Adrenal gland (tissue), 12 donors: ENCODE data around the gene FOXN3. TPM values are rescaled to one million over a fixed set of nuclear protein-coding genes. Genes with fewer than 3 reads are reported as not detected.

Experiments
- DNase-seq, 7 donors: peaks; one replicate each; pipeline ENCODE4 v3.0.0-alpha.2; 2019 to 2020
- H3K27ac ChIP-seq, 5 donors: fragments of 200-600 bp; sonication (generic) in 4 of 5; 1 replicate in 3 of 5; 2 replicates in 2 of 5; pipeline versions ENCODE4 v1.5.1 to v1.8.0; 2016 to 2020; ENCODE audit warnings: mild to moderate bottlenecking in 1 of 5
- H3K27me3 ChIP-seq: fragments of 200-600 bp; 2 replicates; pipeline ENCODE4 v1.8.0; 2021
- H3K36me3 ChIP-seq, 2 donors: fragments of 200-600 bp; replicated peaks in 1 of 2; 1 replicate in 1 of 2; 2 replicates in 1 of 2; pipeline versions ENCODE4 v1.5.1 to v1.8.0; 2018 to 2022
- H3K4me1 ChIP-seq, 2 donors: fragments of 200-600 bp; replicated peaks in 1 of 2; 1 replicate in 1 of 2; 2 replicates in 1 of 2; pipeline versions ENCODE4 v1.5.1 to v1.8.0; 2018 to 2021
- H3K4me3 ChIP-seq, 4 donors: fragments of 200-600 bp; sonication (generic) in 3 of 4; one replicate each; pipeline ENCODE4 v1.5.1; 2016 to 2018
- H3K9me3 ChIP-seq, 3 donors: fragments of 200-600 bp; sonication (generic) in 1 of 3; replicated peaks in 1 of 3; 1 replicate in 2 of 3; 2 replicates in 1 of 3; pipeline versions ENCODE4 v1.5.1 to v1.8.0; 2016 to 2021
- POLR2A ChIP-seq, 2 donors: fragments of 450-650 bp; IDR thresholded peaks; one replicate each; pipeline ENCODE4 v1.6.1; 2017; ENCODE audit warnings: antibody characterized with exemption in 2 of 2, mild to moderate bottlenecking in 2 of 2, moderate library complexity in 1 of 2
- WGBS, 4 donors: extraction: QIAGEN DNeasy Blood & Tissue Kit in 2 of 4; methylation state at CpG; one replicate each; pipeline versions ENCODE4 v1.1.5 to v1.1.7; 2013 to 2017; 5-methylcytosine and 5-hydroxymethylcytosine counted together
- intact Hi-C, 2 donors: fragments of 100-400 bp; cut with DNase I; formaldehyde crosslinking; loops; one replicate each; pipeline versions ENCODE4 v1.14.1 to v1.15.0; 2022 to 2023
- polyA plus RNA-seq, 3 donors: library from polyadenylated mRNA; stranded (reverse); fragments of 200-250 nt in 2 of 3; fragments of 350-450 nt in 1 of 3; fragmentation: Illumina TruSeq in 1 of 3; extraction: RNeasy Lipid Tissue Mini Kit (QIAGEN cat#74804) in 1 of 3; gene quantifications; one replicate each; pipeline ENCODE4 v1.2.3, GENCODE V29; 2013 to 2014
- total RNA-seq, 9 donors: library from RNA; depleted of rRNA in 4 of 9; stranded (reverse); fragments of >200 nt in 4 of 9; fragments of 120-200 nt in 1 of 9; fragmentation: NEBNext Ultra II Directional in 1 of 9; extraction: Animal tissue kit (Norgen Biotek cat#: 25700) in 1 of 9; gene quantifications; one replicate each; pipeline versions ENCODE4 v1.1.0 to v1.2.4, GENCODE V29; 2013 to 2023
- TF ChIP-seq, protein P1 (sequence below), 6 experiments: fragments of 450-650 bp in 4 of 6; fragments of 200-600 bp in 2 of 6; sonication (generic) in 1 of 6; IDR thresholded peaks; 1 replicate in 5 of 6; 2 replicates in 1 of 6; pipeline versions ENCODE4 v1.5.1 to v1.8.0; 2016 to 2021; ENCODE audit warnings: antibody characterized with exemption in 6 of 6, mild to moderate bottlenecking in 2 of 6, moderate library complexity in 1 of 6
- donor health status: healthy with polysubstance abuse.
- donor health status: Bipolar disorder and iron deficiency.
- donor health status: DM: yes; HTN: yes; CAD: no.
- donor health status: DM: no; HTN: no; CAD: no.
- donor health status: DM: no; HTN: no; CAD: no.
- donor health status: DM: yes; HTN: yes; CAD: no.

FOXN3 gene
- total and polyA plus RNA-seq, 12 donors, result 10.7 to 131 (median 96.8) TPM

DNA sequence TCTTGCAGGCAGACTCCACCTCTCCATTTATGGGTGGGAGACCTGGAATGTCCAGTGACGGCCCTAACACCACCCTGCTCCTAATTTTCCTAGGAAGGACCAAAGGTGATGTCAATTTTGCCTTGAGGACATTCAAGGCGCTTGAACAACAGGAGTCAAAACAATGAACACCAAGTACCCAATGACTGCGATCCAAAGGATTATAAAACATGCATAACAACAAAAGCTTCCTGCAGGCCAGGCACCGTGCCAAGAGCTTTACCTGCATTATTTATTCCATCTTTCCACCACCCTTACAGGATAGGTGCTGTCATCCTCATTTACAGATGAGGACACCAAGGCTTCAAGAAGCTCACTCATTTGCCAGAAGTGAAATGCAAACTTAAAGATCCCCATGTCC lies 15.2 kb upstream of the FOXN3 start:
- Histone ChIP-seq H3K27me3 (no peaks in the 10 kb centered on the region), H3K36me3 (no peaks in the 10 kb centered on the region), H3K4me3 (no peak overlapping the region), H3K27ac (no peak overlapping the region), H3K9me3 (no peaks in the 10 kb centered on the region), H3K4me1 (peaks cover 14 to 32% of the 10 kb centered on the region in 2 donors)
- intact Hi-C loops, result no loop called here
- WGBS, 4 donors, result 88 to 95% (median 92%) methylated on average over 4 of the region's 4 CpGs
- no peak for DNase-seq
- TF ChIP-seq, protein P1, sequence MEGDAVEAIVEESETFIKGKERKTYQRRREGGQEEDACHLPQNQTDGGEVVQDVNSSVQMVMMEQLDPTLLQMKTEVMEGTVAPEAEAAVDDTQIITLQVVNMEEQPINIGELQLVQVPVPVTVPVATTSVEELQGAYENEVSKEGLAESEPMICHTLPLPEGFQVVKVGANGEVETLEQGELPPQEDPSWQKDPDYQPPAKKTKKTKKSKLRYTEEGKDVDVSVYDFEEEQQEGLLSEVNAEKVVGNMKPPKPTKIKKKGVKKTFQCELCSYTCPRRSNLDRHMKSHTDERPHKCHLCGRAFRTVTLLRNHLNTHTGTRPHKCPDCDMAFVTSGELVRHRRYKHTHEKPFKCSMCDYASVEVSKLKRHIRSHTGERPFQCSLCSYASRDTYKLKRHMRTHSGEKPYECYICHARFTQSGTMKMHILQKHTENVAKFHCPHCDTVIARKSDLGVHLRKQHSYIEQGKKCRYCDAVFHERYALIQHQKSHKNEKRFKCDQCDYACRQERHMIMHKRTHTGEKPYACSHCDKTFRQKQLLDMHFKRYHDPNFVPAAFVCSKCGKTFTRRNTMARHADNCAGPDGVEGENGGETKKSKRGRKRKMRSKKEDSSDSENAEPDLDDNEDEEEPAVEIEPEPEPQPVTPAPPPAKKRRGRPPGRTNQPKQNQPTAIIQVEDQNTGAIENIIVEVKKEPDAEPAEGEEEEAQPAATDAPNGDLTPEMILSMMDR (IDR thresholded peaks at IDR 0.05), result no peak
- no peak for TF ChIP-seq POLR2A (IDR thresholded peaks at IDR 0.05)

GRCh38 chr14:89430391-89431236 lies 13.6 kb upstream of the FOXN3 start:
- 17 to 27% (median 23%) methylated on average over 9 of the region's 9 CpGs for WGBS, 4 donors
- H3K27me3 ChIP-seq, result no peaks in the 10 kb centered on the region
- intact Hi-C loops, result no loop called here
- peaks cover 14 to 32% of the 10 kb centered on the region in 2 donors for H3K4me1 ChIP-seq
- H3K4me3 ChIP-seq, result peak overlapping the region in 2 of 4 donors; percentile 15 to 62
- no peak for DNase-seq
- H3K27ac ChIP-seq, result peak overlapping the region; percentile 48 to 86 (median 77)
- H3K36me3 ChIP-seq, result no peaks in the 10 kb centered on the region
- no peak for TF ChIP-seq POLR2A (IDR thresholded peaks at IDR 0.05)
- TF ChIP-seq, protein P1 (IDR thresholded peaks at IDR 0.05), result no peak
- no peaks in the 10 kb centered on the region for H3K9me3 ChIP-seq

DNA sequence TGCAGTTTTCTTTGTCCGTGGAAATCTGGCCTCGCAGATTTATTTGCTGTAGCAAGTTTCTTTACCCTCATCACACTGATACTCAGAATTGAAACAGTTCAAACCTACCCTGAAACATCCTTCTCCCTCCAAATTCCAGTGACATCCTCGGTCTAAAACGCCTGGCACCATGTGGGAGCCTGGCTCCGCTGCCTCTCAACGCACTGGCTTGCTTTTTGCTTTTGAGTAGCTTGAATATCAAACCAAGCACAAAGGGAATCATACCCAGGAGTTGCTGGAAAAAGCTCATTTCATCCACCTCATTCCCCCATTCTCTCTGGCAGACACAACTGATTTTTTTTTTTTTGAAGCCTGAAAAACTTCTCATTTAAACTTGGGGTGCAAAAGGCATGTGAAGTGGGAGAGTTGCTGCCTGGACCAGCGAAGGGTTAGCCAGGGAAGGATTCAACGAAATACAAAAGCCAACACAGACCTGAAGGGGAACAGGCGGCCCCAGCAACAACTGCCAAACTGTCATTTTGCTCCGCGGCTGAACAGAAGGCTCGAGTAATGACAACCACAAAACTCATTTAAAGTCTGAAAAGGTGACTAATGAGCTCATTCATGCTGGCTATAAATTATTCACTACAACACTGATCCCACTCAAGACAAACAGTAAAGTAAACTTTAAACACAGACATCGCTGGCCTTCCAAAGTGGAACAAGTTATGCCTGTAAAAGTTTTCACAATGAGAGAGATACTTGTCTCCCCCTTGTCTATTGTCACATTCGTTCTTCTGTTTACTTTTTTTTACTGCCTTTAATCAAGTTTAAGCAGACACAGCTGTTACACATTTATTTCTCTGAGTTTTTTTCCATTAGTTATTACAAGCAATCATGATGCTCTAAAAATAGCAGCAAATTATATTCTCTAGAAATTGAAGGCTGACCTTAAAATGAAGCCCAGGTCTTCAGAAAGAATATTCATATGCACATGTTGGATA lies 12.5 kb upstream of the FOXN3 start:
- Histone ChIP-seq H3K4me1 (peaks cover 14 to 32% of the 10 kb centered on the region in 2 donors), H3K36me3 (no peaks in the 10 kb centered on the region), H3K27me3 (no peaks in the 10 kb centered on the region), H3K4me3 (peak overlapping the region in 2 of 4 donors; percentile 15 to 62), H3K9me3 (no peaks in the 10 kb centered on the region), H3K27ac (peak overlapping the region in 4 of 5 donors; percentile 52 to 86 (median 77))
- DNase-seq, result peak in 1 of 7 donors; percentile 23
- no peak for TF ChIP-seq POLR2A (IDR thresholded peaks at IDR 0.05)
- TF ChIP-seq, protein P1 (IDR thresholded peaks at IDR 0.05), result no peak
- intact Hi-C loops, result loop anchor here in 1 of 2 donors (10.0 kb wide), 3 partner anchors 185 to 485 kb away; no protein-coding TSS in a partner anchor
- WGBS, 4 donors, result 35 to 40% (median 38%) methylated on average over 14 of the region's 14 CpGs
